ENCODE data around the gene OR13C8. TPM values are rescaled to one million over a fixed set of nuclear protein-coding genes. Genes with fewer than 3 reads are reported as not detected.
"Not testable (repeated sequence)": the region's sequence is repeated elsewhere in the genome, so short reads cannot be mapped to it uniquely, and the experiment has no call there.

The OR13C8 gene
- polyA plus RNA-seq, 1 donor = not detected

GRCh38 chr9:104572612-104573011 lies 3.6 kb downstream of the OR13C8 start:
- WGBS (ENCODE audit: insufficient coverage, low lambda C conversion rate) = 86% methylated on average over 1 of the region's 1 CpG
- no peak overlapping the region for H3K4me3 ChIP-seq (ENCODE audit: low read length)
- no peaks in the 10 kb centered on the region for H3K36me3 ChIP-seq (ENCODE audit: control insufficient read depth, insufficient read depth, low read length)
- no peak for DNase-seq
- no peaks in the 10 kb centered on the region for H3K27me3 ChIP-seq (ENCODE audit: control insufficient read depth, insufficient read depth, low read length)
- no peaks in the 10 kb centered on the region for H3K9me3 ChIP-seq (ENCODE audit: control insufficient read depth, low read depth, low read length)
- H3K4me1 ChIP-seq (ENCODE audit: control insufficient read depth, insufficient read depth, low read length) = no peaks in the 10 kb centered on the region
- H3K27ac ChIP-seq (ENCODE audit: low read length) = no peak overlapping the region

- no peak overlapping the region for H3K4me3 ChIP-seq (ENCODE audit: low read length)
- H3K27me3 ChIP-seq (ENCODE audit: control insufficient read depth, insufficient read depth, low read length) = no peaks in the 10 kb centered on the region
- no peak overlapping the region for H3K27ac ChIP-seq (ENCODE audit: low read length)
- DNase-seq = no peak
- WGBS (ENCODE audit: insufficient coverage, low lambda C conversion rate) = no CpG with 5 or more reads among the region's 2 CpGs
- no peaks in the 10 kb centered on the region for H3K36me3 ChIP-seq (ENCODE audit: control insufficient read depth, insufficient read depth, low read length)
- no peaks in the 10 kb centered on the region for H3K9me3 ChIP-seq (ENCODE audit: control insufficient read depth, low read depth, low read length)
- H3K4me1 ChIP-seq (ENCODE audit: control insufficient read depth, insufficient read depth, low read length) = no peaks in the 10 kb centered on the region
Measured at GRCh38 chr9:104575456-104575855, 6.5 kb downstream of the OR13C8 start.

- H3K36me3 ChIP-seq (ENCODE audit: control insufficient read depth, insufficient read depth, low read length) = no peaks in the 10 kb centered on the region
- no peaks in the 10 kb centered on the region for H3K9me3 ChIP-seq (ENCODE audit: control insufficient read depth, low read depth, low read length)
- no peaks in the 10 kb centered on the region for H3K27me3 ChIP-seq (ENCODE audit: control insufficient read depth, insufficient read depth, low read length)
- no peak overlapping the region for H3K27ac ChIP-seq (ENCODE audit: low read length)
- no peak overlapping the region for H3K4me3 ChIP-seq (ENCODE audit: low read length)
- H3K4me1 ChIP-seq (ENCODE audit: control insufficient read depth, insufficient read depth, low read length) = no peaks in the 10 kb centered on the region
- WGBS (ENCODE audit: insufficient coverage, low lambda C conversion rate) = 100% methylated on average over 2 of the region's 5 CpGs
- no peak for DNase-seq
Measured at GRCh38 chr9:104577263-104577662, 8.3 kb downstream of the OR13C8 start.

- Histone ChIP-seq H3K4me1 (ENCODE audit: control insufficient read depth, insufficient read depth, low read length) (no peaks in the 10 kb centered on the region), H3K4me3 (ENCODE audit: low read length) (no peak overlapping the region), H3K27me3 (ENCODE audit: control insufficient read depth, insufficient read depth, low read length) (no peaks in the 10 kb centered on the region), H3K36me3 (ENCODE audit: control insufficient read depth, insufficient read depth, low read length) (no peaks in the 10 kb centered on the region), H3K9me3 (ENCODE audit: control insufficient read depth, low read depth, low read length) (no peaks in the 10 kb centered on the region), H3K27ac (ENCODE audit: low read length) (no peak overlapping the region)
- WGBS (ENCODE audit: insufficient coverage, low lambda C conversion rate) = 60% methylated on average over 1 of the region's 1 CpG
- no peak for DNase-seq
Measured at GRCh38 chr9:104580562-104580961, 11.6 kb downstream of the OR13C8 start.

GRCh38 chr9:104586496-104587180 lies 17.7 kb downstream of the OR13C8 start:
- no peak overlapping the region for H3K4me3 ChIP-seq (ENCODE audit: low read length)
- WGBS (ENCODE audit: insufficient coverage, low lambda C conversion rate) = 100% methylated on average over 1 of the region's 1 CpG
- no peaks in the 10 kb centered on the region for H3K4me1 ChIP-seq (ENCODE audit: control insufficient read depth, insufficient read depth, low read length)
- H3K27ac ChIP-seq (ENCODE audit: low read length) = no peak overlapping the region
- H3K27me3 ChIP-seq (ENCODE audit: control insufficient read depth, insufficient read depth, low read length) = no peaks in the 10 kb centered on the region
- H3K36me3 ChIP-seq (ENCODE audit: control insufficient read depth, insufficient read depth, low read length) = no peaks in the 10 kb centered on the region
- no peaks in the 10 kb centered on the region for H3K9me3 ChIP-seq (ENCODE audit: control insufficient read depth, low read depth, low read length)
- no peak for DNase-seq

- DNase-seq = no peak
- no peaks in the 10 kb centered on the region for H3K36me3 ChIP-seq (ENCODE audit: control insufficient read depth, insufficient read depth, low read length)
- no peak overlapping the region for H3K4me3 ChIP-seq (ENCODE audit: low read length)
- H3K4me1 ChIP-seq (ENCODE audit: control insufficient read depth, insufficient read depth, low read length) = no peaks in the 10 kb centered on the region
- no peaks in the 10 kb centered on the region for H3K9me3 ChIP-seq (ENCODE audit: control insufficient read depth, low read depth, low read length)
- H3K27ac ChIP-seq (ENCODE audit: low read length) = no peak overlapping the region
- WGBS (ENCODE audit: insufficient coverage, low lambda C conversion rate) = no CpG with 5 or more reads among the region's 1 CpG
- H3K27me3 ChIP-seq (ENCODE audit: control insufficient read depth, insufficient read depth, low read length) = no peaks in the 10 kb centered on the region
Measured at GRCh38 chr9:104589626-104590025, 20.7 kb downstream of the OR13C8 start.

- H3K4me1 ChIP-seq (ENCODE audit: control insufficient read depth, insufficient read depth, low read length); H3K4me3 ChIP-seq (ENCODE audit: low read length); H3K9me3 ChIP-seq (ENCODE audit: control insufficient read depth, low read depth, low read length); H3K27me3 ChIP-seq (ENCODE audit: control insufficient read depth, insufficient read depth, low read length); H3K36me3 ChIP-seq (ENCODE audit: control insufficient read depth, insufficient read depth, low read length); H3K27ac ChIP-seq (ENCODE audit: low read length); DNase-seq: not testable (repeated sequence)
- WGBS (ENCODE audit: insufficient coverage, low lambda C conversion rate) = 50% methylated on average over 1 of the region's 3 CpGs
Measured at GRCh38 chr9:104598749-104599148, 29.8 kb downstream of the OR13C8 start.

GRCh38 chr9:104599313-104599712 lies 30.3 kb downstream of the OR13C8 start, which contains the start of gene OR13C5:
Gene OR13C5 (minus strand): TSS chr9:104599413. CDS start chr9:104599413, 0 bp downstream.
- not testable (repeated sequence) for H3K27me3 ChIP-seq (ENCODE audit: control insufficient read depth, insufficient read depth, low read length); H3K9me3 ChIP-seq (ENCODE audit: control insufficient read depth, low read depth, low read length); DNase-seq; H3K36me3 ChIP-seq (ENCODE audit: control insufficient read depth, insufficient read depth, low read length); H3K4me3 ChIP-seq (ENCODE audit: low read length); H3K27ac ChIP-seq (ENCODE audit: low read length); H3K4me1 ChIP-seq (ENCODE audit: control insufficient read depth, insufficient read depth, low read length)

GRCh38 chr9:104604801-104605200 lies 35.8 kb downstream of the OR13C8 start:
- Histone ChIP-seq H3K36me3 (ENCODE audit: control insufficient read depth, insufficient read depth, low read length) (no peaks in the 10 kb centered on the region), H3K9me3 (ENCODE audit: control insufficient read depth, low read depth, low read length) (no peaks in the 10 kb centered on the region), H3K4me3 (ENCODE audit: low read length) (no peak overlapping the region), H3K4me1 (ENCODE audit: control insufficient read depth, insufficient read depth, low read length) (no peaks in the 10 kb centered on the region), H3K27ac (ENCODE audit: low read length) (no peak overlapping the region), H3K27me3 (ENCODE audit: control insufficient read depth, insufficient read depth, low read length) (no peaks in the 10 kb centered on the region)
- DNase-seq = no peak
- 70% methylated on average over 2 of the region's 3 CpGs for WGBS (ENCODE audit: insufficient coverage, low lambda C conversion rate)

GRCh38 chr9:104605527-104605926 lies 36.6 kb downstream of the OR13C8 start, which contains the start of gene OR13C2:
Gene OR13C2 (minus strand): TSS chr9:104605627. CDS start chr9:104605627, 0 bp downstream.
- H3K36me3 ChIP-seq (ENCODE audit: control insufficient read depth, insufficient read depth, low read length); H3K27me3 ChIP-seq (ENCODE audit: control insufficient read depth, insufficient read depth, low read length); H3K4me1 ChIP-seq (ENCODE audit: control insufficient read depth, insufficient read depth, low read length); H3K9me3 ChIP-seq (ENCODE audit: control insufficient read depth, low read depth, low read length); H3K27ac ChIP-seq (ENCODE audit: low read length); H3K4me3 ChIP-seq (ENCODE audit: low read length); DNase-seq: not testable (repeated sequence)
- no CpG with 5 or more reads among the region's 1 CpG for WGBS (ENCODE audit: insufficient coverage, low lambda C conversion rate)

GRCh38 chr9:104606152-104606551 lies 37.2 kb downstream of the OR13C8 start:
- H3K27me3 ChIP-seq (ENCODE audit: control insufficient read depth, insufficient read depth, low read length) = no peaks in the 10 kb centered on the region
- no peak for DNase-seq
- no peaks in the 10 kb centered on the region for H3K9me3 ChIP-seq (ENCODE audit: control insufficient read depth, low read depth, low read length)
- H3K27ac ChIP-seq (ENCODE audit: low read length) = no peak overlapping the region
- H3K36me3 ChIP-seq (ENCODE audit: control insufficient read depth, insufficient read depth, low read length) = no peaks in the 10 kb centered on the region
- 83% methylated on average over 2 of the region's 2 CpGs for WGBS (ENCODE audit: insufficient coverage, low lambda C conversion rate)
- no peak overlapping the region for H3K4me3 ChIP-seq (ENCODE audit: low read length)
- H3K4me1 ChIP-seq (ENCODE audit: control insufficient read depth, insufficient read depth, low read length) = no peaks in the 10 kb centered on the region
